ENCODE results near the gene SUN5. TPM values are rescaled to one million over a fixed set of nuclear protein-coding genes. Genes with fewer than 3 reads are reported as not detected.

The SUN5 gene
- total RNA-seq, 1 experiment from 2014 or later: not detected

DNA sequence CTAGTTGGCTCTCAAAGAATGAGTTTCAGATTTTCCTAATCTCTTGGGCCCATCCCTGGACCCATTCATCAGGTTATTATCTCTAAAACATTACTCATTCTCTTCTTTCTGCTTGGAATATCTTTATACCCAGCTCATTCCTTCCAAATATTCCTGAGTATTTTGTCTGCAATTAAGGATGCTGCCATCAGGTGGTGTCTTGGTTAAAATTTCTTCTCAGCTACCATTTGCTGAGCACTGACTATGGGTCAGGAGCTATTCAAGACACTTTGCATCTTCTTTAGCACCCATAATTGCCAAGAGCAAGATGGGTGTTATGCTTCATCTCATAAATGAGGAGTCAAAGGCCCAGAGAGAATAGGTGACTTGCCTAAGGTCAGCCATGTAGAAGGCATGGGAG is 8.4 kb downstream of the SUN5 start:
- ATAC-seq: no peak
- TF ChIP-seq, protein P1, sequence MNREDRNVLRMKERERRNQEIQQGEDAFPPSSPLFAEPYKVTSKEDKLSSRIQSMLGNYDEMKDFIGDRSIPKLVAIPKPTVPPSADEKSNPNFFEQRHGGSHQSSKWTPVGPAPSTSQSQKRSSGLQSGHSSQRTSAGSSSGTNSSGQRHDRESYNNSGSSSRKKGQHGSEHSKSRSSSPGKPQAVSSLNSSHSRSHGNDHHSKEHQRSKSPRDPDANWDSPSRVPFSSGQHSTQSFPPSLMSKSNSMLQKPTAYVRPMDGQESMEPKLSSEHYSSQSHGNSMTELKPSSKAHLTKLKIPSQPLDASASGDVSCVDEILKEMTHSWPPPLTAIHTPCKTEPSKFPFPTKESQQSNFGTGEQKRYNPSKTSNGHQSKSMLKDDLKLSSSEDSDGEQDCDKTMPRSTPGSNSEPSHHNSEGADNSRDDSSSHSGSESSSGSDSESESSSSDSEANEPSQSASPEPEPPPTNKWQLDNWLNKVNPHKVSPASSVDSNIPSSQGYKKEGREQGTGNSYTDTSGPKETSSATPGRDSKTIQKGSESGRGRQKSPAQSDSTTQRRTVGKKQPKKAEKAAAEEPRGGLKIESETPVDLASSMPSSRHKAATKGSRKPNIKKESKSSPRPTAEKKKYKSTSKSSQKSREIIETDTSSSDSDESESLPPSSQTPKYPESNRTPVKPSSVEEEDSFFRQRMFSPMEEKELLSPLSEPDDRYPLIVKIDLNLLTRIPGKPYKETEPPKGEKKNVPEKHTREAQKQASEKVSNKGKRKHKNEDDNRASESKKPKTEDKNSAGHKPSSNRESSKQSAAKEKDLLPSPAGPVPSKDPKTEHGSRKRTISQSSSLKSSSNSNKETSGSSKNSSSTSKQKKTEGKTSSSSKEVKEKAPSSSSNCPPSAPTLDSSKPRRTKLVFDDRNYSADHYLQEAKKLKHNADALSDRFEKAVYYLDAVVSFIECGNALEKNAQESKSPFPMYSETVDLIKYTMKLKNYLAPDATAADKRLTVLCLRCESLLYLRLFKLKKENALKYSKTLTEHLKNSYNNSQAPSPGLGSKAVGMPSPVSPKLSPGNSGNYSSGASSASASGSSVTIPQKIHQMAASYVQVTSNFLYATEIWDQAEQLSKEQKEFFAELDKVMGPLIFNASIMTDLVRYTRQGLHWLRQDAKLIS (CRISPR knock-in tag; IDR thresholded peaks at IDR 0.05; ENCODE audit: borderline replicate concordance): no peak
- TF ChIP-seq, protein P2, sequence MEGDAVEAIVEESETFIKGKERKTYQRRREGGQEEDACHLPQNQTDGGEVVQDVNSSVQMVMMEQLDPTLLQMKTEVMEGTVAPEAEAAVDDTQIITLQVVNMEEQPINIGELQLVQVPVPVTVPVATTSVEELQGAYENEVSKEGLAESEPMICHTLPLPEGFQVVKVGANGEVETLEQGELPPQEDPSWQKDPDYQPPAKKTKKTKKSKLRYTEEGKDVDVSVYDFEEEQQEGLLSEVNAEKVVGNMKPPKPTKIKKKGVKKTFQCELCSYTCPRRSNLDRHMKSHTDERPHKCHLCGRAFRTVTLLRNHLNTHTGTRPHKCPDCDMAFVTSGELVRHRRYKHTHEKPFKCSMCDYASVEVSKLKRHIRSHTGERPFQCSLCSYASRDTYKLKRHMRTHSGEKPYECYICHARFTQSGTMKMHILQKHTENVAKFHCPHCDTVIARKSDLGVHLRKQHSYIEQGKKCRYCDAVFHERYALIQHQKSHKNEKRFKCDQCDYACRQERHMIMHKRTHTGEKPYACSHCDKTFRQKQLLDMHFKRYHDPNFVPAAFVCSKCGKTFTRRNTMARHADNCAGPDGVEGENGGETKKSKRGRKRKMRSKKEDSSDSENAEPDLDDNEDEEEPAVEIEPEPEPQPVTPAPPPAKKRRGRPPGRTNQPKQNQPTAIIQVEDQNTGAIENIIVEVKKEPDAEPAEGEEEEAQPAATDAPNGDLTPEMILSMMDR (IDR thresholded peaks at IDR 0.05): 0 out of 2 replicates have a peak, but pooled peaks have one; percentile 20
- no peak for TF ChIP-seq ZNF423 (CRISPR knock-in tag; IDR thresholded peaks at IDR 0.05)
- TF ChIP-seq, protein P3, sequence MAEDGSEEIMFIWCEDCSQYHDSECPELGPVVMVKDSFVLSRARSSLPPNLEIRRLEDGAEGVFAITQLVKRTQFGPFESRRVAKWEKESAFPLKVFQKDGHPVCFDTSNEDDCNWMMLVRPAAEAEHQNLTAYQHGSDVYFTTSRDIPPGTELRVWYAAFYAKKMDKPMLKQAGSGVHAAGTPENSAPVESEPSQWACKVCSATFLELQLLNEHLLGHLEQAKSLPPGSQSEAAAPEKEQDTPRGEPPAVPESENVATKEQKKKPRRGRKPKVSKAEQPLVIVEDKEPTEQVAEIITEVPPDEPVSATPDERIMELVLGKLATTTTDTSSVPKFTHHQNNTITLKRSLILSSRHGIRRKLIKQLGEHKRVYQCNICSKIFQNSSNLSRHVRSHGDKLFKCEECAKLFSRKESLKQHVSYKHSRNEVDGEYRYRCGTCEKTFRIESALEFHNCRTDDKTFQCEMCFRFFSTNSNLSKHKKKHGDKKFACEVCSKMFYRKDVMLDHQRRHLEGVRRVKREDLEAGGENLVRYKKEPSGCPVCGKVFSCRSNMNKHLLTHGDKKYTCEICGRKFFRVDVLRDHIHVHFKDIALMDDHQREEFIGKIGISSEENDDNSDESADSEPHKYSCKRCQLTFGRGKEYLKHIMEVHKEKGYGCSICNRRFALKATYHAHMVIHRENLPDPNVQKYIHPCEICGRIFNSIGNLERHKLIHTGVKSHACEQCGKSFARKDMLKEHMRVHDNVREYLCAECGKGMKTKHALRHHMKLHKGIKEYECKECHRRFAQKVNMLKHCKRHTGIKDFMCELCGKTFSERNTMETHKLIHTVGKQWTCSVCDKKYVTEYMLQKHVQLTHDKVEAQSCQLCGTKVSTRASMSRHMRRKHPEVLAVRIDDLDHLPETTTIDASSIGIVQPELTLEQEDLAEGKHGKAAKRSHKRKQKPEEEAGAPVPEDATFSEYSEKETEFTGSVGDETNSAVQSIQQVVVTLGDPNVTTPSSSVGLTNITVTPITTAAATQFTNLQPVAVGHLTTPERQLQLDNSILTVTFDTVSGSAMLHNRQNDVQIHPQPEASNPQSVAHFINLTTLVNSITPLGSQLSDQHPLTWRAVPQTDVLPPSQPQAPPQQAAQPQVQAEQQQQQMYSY (CRISPR knock-in tag; IDR thresholded peaks at IDR 0.05): no peak
- no peak overlapping the region for H3K4me3 Mint-ChIP-seq
- CTCF ChIA-PET: interaction anchor here (0.5 to 4.1 kb wide), 32 partner anchors 9 to 867 kb away, joined by 3 to 51 read pairs (median 5); partner anchors contain the start of genes BPIFB2, EFCAB8 and SUN5
- no peaks in the 10 kb centered on the region for H3K4me1 Mint-ChIP-seq
- H3K27me3 Mint-ChIP-seq (ENCODE audit: low read depth): no peaks in the 10 kb centered on the region
- H3K36me3 Mint-ChIP-seq: no peaks in the 10 kb centered on the region
- H3K27ac Mint-ChIP-seq: no peak overlapping the region
- DNase-seq (ENCODE audit: low spot score): no peak
- H3K9me3 Mint-ChIP-seq: no peaks in the 10 kb centered on the region
- POLR2A ChIA-PET: no interaction called here

GRCh38 chr20:32993496-32994050 is 10.7 kb downstream of the SUN5 start:
- no peak for ATAC-seq
- Mint-ChIP-seq H3K27me3 (ENCODE audit: low read depth) (no peaks in the 10 kb centered on the region), H3K9me3 (no peaks in the 10 kb centered on the region), H3K4me3 (no peak overlapping the region), H3K4me1 (no peaks in the 10 kb centered on the region), H3K27ac (no peak overlapping the region), H3K36me3 (no peaks in the 10 kb centered on the region)
- TF ChIP-seq ZNF396 (CRISPR knock-in tag; IDR thresholded peaks at IDR 0.05; ENCODE audit: borderline replicate concordance): no peak
- ChIA-PET POLR2A (no interaction called here), CTCF (interaction anchor here (1.4 to 4.1 kb wide), 2 partner anchors 12 to 85 kb away, joined by 3 to 51 read pairs; partner anchors contain the start of gene SUN5)
- DNase-seq (ENCODE audit: low spot score): no peak

- H3K27me3 Mint-ChIP-seq (ENCODE audit: low read depth): no peaks in the 10 kb centered on the region
- no peaks in the 10 kb centered on the region for H3K9me3 Mint-ChIP-seq
- DNase-seq (ENCODE audit: low spot score): no peak
- CTCF ChIA-PET: interaction anchor here (0.6 kb wide), 1 partner anchor 80 kb away, joined by 4 read pairs; no protein-coding TSS in a partner anchor
- H3K4me1 Mint-ChIP-seq: no peaks in the 10 kb centered on the region
- H3K4me3 Mint-ChIP-seq: no peak overlapping the region
- H3K36me3 Mint-ChIP-seq: no peaks in the 10 kb centered on the region
- ATAC-seq: no peak
- POLR2A ChIA-PET: no interaction called here
- H3K27ac Mint-ChIP-seq: no peak overlapping the region
- TF ChIP-seq, protein P4, sequence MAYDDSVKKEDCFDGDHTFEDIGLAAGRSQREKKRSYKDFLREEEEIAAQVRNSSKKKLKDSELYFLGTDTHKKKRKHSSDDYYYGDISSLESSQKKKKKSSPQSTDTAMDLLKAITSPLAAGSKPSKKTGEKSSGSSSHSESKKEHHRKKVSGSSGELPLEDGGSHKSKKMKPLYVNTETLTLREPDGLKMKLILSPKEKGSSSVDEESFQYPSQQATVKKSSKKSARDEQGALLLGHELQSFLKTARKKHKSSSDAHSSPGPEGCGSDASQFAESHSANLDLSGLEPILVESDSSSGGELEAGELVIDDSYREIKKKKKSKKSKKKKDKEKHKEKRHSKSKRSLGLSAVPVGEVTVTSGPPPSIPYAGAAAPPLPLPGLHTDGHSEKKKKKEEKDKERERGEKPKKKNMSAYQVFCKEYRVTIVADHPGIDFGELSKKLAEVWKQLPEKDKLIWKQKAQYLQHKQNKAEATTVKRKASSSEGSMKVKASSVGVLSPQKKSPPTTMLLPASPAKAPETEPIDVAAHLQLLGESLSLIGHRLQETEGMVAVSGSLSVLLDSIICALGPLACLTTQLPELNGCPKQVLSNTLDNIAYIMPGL (CRISPR knock-in tag; IDR thresholded peaks at IDR 0.05): no peak
- no peak for TF ChIP-seq SOX15 (CRISPR knock-in tag; IDR thresholded peaks at IDR 0.05)
- TF ChIP-seq CREB1 (CRISPR knock-in tag; IDR thresholded peaks at IDR 0.05): no peak
- no peak for TF ChIP-seq HMGA2 (CRISPR knock-in tag; IDR thresholded peaks at IDR 0.05)
- TF ChIP-seq ZNF219 (CRISPR knock-in tag; IDR thresholded peaks at IDR 0.05; ENCODE audit: borderline replicate concordance): no peak
- TF ChIP-seq, protein P5, sequence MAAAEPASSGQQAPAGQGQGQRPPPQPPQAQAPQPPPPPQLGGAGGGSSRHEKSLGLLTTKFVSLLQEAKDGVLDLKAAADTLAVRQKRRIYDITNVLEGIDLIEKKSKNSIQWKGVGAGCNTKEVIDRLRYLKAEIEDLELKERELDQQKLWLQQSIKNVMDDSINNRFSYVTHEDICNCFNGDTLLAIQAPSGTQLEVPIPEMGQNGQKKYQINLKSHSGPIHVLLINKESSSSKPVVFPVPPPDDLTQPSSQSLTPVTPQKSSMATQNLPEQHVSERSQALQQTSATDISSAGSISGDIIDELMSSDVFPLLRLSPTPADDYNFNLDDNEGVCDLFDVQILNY (CRISPR knock-in tag; IDR thresholded peaks at IDR 0.05): no peak
- TF ChIP-seq ATF2 (CRISPR knock-in tag; IDR thresholded peaks at IDR 0.05; ENCODE audit: borderline replicate concordance, low read depth): no peak
- TF ChIP-seq, protein P6, sequence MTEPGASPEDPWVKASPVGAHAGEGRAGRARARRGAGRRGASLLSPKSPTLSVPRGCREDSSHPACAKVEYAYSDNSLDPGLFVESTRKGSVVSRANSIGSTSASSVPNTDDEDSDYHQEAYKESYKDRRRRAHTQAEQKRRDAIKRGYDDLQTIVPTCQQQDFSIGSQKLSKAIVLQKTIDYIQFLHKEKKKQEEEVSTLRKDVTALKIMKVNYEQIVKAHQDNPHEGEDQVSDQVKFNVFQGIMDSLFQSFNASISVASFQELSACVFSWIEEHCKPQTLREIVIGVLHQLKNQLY (CRISPR knock-in tag; IDR thresholded peaks at IDR 0.05): no peak
- no peak for TF ChIP-seq NR1H2 (CRISPR knock-in tag; IDR thresholded peaks at IDR 0.05)
- TF ChIP-seq CBFB (CRISPR knock-in tag; IDR thresholded peaks at IDR 0.05; ENCODE audit: low read depth): no peak
Measured at GRCh38 chr20:32991792-32992641, 12.2 kb downstream of the SUN5 start.
